Esophagus squamous epithelium (tissue), 5 donors: ENCODE results near the gene SPNS1. TPM values are rescaled to one million over a fixed set of nuclear protein-coding genes. Genes with fewer than 3 reads are reported as not detected.

Experiments used
- DNase-seq: peaks from one replicate; lab custom pipeline; 2025; lab: John Stamatoyannopoulos, UW
- H3K27ac ChIP-seq, 4 donors: fragments of 200-600 bp; sonication (generic); one replicate each; pipeline ENCODE4 v1.5.1; 2016 to 2019; ENCODE audit warnings: mild to moderate bottlenecking in 1 of 4
- H3K27me3 ChIP-seq, 4 donors: fragments of 200-600 bp; sonication (generic); 1 replicate in 3 of 4; 2 replicates in 1 of 4; pipeline versions ENCODE4 v1.5.1 to v1.6.0; 2017 to 2021; ENCODE audit warnings: antibody characterized with exemption in 1 of 4
- H3K36me3 ChIP-seq, 3 donors: fragments of 200-600 bp; sonication (generic); one replicate each; pipeline ENCODE4 v1.5.1; 2016 to 2019
- H3K4me1 ChIP-seq, 3 donors: fragments of 200-600 bp; sonication (generic); one replicate each; pipeline ENCODE4 v1.5.1; 2017 to 2019
- H3K4me3 ChIP-seq, 4 donors: fragments of 200-600 bp; sonication (generic); 1 replicate in 3 of 4; 2 replicates in 1 of 4; pipeline ENCODE4 v1.5.1; 2016 to 2019; ENCODE audit warnings: mild to moderate bottlenecking in 2 of 4, moderate library complexity in 1 of 4
- H3K9me3 ChIP-seq, 3 donors: fragments of 200-600 bp; sonication (generic); one replicate each; pipeline ENCODE4 v1.5.1; 2016 to 2019
- POLR2A ChIP-seq, 4 donors: fragments of 450-650 bp; IDR thresholded peaks; one replicate each; pipeline ENCODE4 v1.6.1; 2017; ENCODE audit warnings: antibody characterized with exemption in 4 of 4, mild to moderate bottlenecking in 4 of 4, moderate library complexity in 3 of 4
- WGBS, 2 donors: methylation state at CpG; one replicate each; pipeline ENCODE4 v1.1.5; 2018; 5-methylcytosine and 5-hydroxymethylcytosine counted together
- intact Hi-C: fragments of 100-400 bp; cut with DNase I; formaldehyde crosslinking; loops from one replicate; pipeline ENCODE4 v1.15.0; 2022
- total RNA-seq, 4 donors: library from RNA; depleted of rRNA; stranded (reverse); fragments of >200 nt; gene quantifications; one replicate each; pipeline ENCODE4 v1.1.0, GENCODE V29; 2016
- TF ChIP-seq, protein P1 (sequence below), 6 experiments: fragments of 450-650 bp in 4 of 6; fragments of 200-600 bp in 2 of 6; sonication (generic) in 2 of 6; IDR thresholded peaks; one replicate each; pipeline ENCODE4 v1.5.1; 2016 to 2019; ENCODE audit warnings: antibody characterized with exemption in 6 of 6, mild to moderate bottlenecking in 4 of 6, moderate library complexity in 4 of 6
- donor health status: DM: yes; HTN: yes; CAD: no.

The SPNS1 gene
- total RNA-seq, 4 donors from 2014 or later, result 15.3 to 26.3 (median 18.5) TPM

GRCh38 chr16:28984619-28985135 is 10.1 kb downstream of the SPNS1 start, which contains the start of gene LAT:
Gene LAT (plus strand): TSS chr16:28985052. CDS start chr16:28985418, 366 bp downstream.
- Histone ChIP-seq H3K4me1 (peaks cover 0 to 7% (median 0%) of the 10 kb centered on the region in 3 donors), H3K27ac (peak within 1 kb of the TSS; percentile 28 to 68 (median 41)), H3K9me3 (peaks cover 0 to 19% (median 5%) of the 10 kb centered on the region in 3 donors), H3K36me3 (peaks cover 17 to 99% (median 36%) of the 10 kb centered on the region in 3 donors), H3K4me3 (peak within 1 kb of the TSS; percentile 0 to 50 (median 36)), H3K27me3 (no peaks in the 10 kb centered on the region)
- WGBS, 2 donors, result 40% methylated on average over 1 to 2 of the region's 24 CpGs
- intact Hi-C loops, result no loop called here
- TF ChIP-seq, protein P1, sequence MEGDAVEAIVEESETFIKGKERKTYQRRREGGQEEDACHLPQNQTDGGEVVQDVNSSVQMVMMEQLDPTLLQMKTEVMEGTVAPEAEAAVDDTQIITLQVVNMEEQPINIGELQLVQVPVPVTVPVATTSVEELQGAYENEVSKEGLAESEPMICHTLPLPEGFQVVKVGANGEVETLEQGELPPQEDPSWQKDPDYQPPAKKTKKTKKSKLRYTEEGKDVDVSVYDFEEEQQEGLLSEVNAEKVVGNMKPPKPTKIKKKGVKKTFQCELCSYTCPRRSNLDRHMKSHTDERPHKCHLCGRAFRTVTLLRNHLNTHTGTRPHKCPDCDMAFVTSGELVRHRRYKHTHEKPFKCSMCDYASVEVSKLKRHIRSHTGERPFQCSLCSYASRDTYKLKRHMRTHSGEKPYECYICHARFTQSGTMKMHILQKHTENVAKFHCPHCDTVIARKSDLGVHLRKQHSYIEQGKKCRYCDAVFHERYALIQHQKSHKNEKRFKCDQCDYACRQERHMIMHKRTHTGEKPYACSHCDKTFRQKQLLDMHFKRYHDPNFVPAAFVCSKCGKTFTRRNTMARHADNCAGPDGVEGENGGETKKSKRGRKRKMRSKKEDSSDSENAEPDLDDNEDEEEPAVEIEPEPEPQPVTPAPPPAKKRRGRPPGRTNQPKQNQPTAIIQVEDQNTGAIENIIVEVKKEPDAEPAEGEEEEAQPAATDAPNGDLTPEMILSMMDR (IDR thresholded peaks at IDR 0.05), result no peak
- no peak for TF ChIP-seq POLR2A (IDR thresholded peaks at IDR 0.05)
- no peak for DNase-seq

- Histone ChIP-seq H3K36me3 (peaks cover 15 to 99% (median 34%) of the 10 kb centered on the region in 3 donors), H3K4me1 (peaks cover 0 to 7% (median 0%) of the 10 kb centered on the region in 3 donors), H3K27me3 (no peaks in the 10 kb centered on the region), H3K9me3 (peaks cover 0 to 19% (median 5%) of the 10 kb centered on the region in 3 donors), H3K27ac (peak overlapping the region in 3 of 4 donors; percentile 18 to 68 (median 34)), H3K4me3 (peak overlapping the region; percentile 0 to 50 (median 36))
- intact Hi-C loops, result no loop called here
- DNase-seq, result no peak
- WGBS, 2 donors, result 76 to 83% methylated on average over 7 to 8 of the region's 19 CpGs
- TF ChIP-seq, protein P1 (IDR thresholded peaks at IDR 0.05), result no peak
- TF ChIP-seq POLR2A (IDR thresholded peaks at IDR 0.05), result no peak
These were observed 10.8 kb downstream of the SPNS1 start for GRCh38 chr16:28985211-28986041.

- Histone ChIP-seq H3K27me3 (no peaks in the 10 kb centered on the region), H3K4me1 (peaks cover 0 to 7% (median 0%) of the 10 kb centered on the region in 3 donors), H3K36me3 (peaks cover 12 to 97% (median 28%) of the 10 kb centered on the region in 3 donors), H3K27ac (peak overlapping the region in 3 of 4 donors; percentile 18 to 68 (median 34)), H3K9me3 (peaks cover 0 to 19% (median 5%) of the 10 kb centered on the region in 3 donors), H3K4me3 (peak overlapping the region; percentile 0 to 50 (median 36))
- intact Hi-C loops, result no loop called here
- no peak for TF ChIP-seq POLR2A (IDR thresholded peaks at IDR 0.05)
- TF ChIP-seq, protein P1 (IDR thresholded peaks at IDR 0.05), result no peak
- 67 to 88% methylated on average over 5 to 8 of the region's 9 CpGs for WGBS, 2 donors
- DNase-seq, result no peak
These were observed 11.5 kb downstream of the SPNS1 start for GRCh38 chr16:28986046-28986445.

GRCh38 chr16:28986492-28986891 is 11.9 kb downstream of the SPNS1 start:
- no peak for DNase-seq
- no peaks in the 10 kb centered on the region for H3K27me3 ChIP-seq
- peaks cover 0 to 7% (median 0%) of the 10 kb centered on the region in 3 donors for H3K4me1 ChIP-seq
- H3K36me3 ChIP-seq, result peaks cover 12 to 92% (median 23%) of the 10 kb centered on the region in 3 donors
- 88 to 100% methylated on average over 2 to 4 of the region's 13 CpGs for WGBS, 2 donors
- intact Hi-C loops, result no loop called here
- H3K27ac ChIP-seq, result peak overlapping the region in 2 of 4 donors; percentile 18 to 68
- no peak for TF ChIP-seq POLR2A (IDR thresholded peaks at IDR 0.05)
- TF ChIP-seq, protein P1 (IDR thresholded peaks at IDR 0.05), result no peak
- peaks cover 0 to 17% (median 5%) of the 10 kb centered on the region in 3 donors for H3K9me3 ChIP-seq
- H3K4me3 ChIP-seq, result peak overlapping the region in 3 of 4 donors; percentile 31 to 50 (median 41)
